ENCODE results near the gene CBX1.

Gene CBX1

DNA sequence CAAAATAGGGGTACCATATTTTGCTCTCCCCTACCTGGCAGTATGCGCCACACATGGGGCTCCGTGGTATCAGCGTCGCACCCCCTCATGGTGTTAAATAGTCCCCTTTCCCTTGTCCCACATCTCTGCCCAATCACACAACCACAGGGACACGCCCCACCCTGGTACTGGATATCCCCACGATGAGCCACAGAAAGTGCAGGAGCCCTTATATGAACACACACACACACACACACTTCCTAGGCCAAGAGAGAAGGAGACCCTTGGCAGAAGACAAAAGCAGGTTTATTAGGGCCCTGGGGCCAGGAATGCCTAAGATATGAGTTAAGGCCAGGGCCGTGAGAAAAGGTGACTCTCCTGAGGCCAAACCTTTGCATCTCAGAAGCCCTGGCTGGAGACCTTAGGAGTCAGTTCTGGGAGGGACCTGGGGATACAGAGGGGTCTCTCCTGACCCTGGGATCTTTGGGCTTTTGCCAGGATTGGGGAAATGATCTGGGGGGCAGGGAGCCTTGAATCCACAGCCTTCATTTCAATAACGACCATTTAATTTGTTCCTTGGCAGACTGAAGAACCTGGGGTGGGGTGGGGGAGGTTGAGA lies 75.3 kb downstream of the CBX1 start:
- H2AFZ ChIP-seq (ENCODE audit: low read length, unreplicated experiment), result no peak overlapping the region
- H3K4me1 ChIP-seq (ENCODE audit: control insufficient read depth, insufficient read depth, low read length, unreplicated experiment), result peaks cover 24% of the 10 kb centered on the region

DNA sequence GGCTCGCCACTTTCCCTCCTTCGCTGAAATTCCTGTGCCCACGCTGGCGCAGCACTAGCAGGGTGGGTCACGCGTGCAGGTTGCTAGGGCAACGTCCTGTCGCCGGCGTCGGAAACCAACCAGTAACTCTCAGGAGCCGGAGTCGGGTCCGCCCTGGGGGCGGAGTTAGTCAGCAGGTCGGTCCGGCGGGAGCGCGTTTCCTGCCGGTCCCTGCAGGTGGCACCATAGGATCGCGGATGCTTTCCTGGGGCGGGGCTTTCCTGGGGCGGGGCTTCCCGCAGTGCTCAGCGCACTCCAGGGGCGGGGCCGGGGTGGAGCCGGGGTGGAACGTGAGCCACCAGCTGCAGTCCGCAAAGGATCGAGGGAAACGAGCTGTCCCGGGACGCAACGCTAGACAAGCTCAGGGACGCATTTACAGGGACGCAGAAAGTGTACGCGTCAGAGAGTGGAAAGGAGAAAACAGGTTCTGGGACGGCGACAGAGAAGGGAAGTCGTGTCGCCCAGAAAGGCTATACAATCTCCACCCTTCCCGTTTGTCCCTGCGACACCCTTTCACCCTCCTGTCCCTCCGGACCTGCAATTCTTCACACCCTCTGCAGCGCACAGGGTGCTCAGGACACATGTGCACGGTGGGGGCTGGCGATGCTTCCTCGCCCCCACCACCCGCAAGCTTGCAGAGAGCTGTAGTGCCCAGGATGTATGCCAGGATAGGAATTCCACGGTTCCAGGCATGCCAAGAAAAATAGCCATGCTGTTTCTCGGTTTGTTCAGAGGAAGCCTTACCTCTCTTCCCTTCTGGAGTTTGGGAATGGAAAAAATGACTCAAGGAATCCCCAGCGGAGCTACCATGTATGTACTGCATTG lies 76.0 kb downstream of the CBX1 start:
- H3K27ac ChIP-seq (ENCODE audit: low read depth, low read length), result peak overlapping the region; percentile 68
- H2AFZ ChIP-seq (ENCODE audit: low read length, unreplicated experiment), result peak overlapping the region; percentile 11
- H3K79me2 ChIP-seq (ENCODE audit: control insufficient read depth, insufficient read depth, low read length, unreplicated experiment), result no peaks in the 10 kb centered on the region
- no peaks in the 10 kb centered on the region for H3K36me3 ChIP-seq (ENCODE audit: insufficient read depth, low read length)
- H3K4me1 ChIP-seq (ENCODE audit: control insufficient read depth, insufficient read depth, low read length, unreplicated experiment), result peaks cover 17% of the 10 kb centered on the region
- peak overlapping the region; percentile 75 for H3K4me3 ChIP-seq (ENCODE audit: low read depth, low read length)
- no peaks in the 10 kb centered on the region for H3K27me3 ChIP-seq (ENCODE audit: insufficient read depth, low read length)

More for the DNA sequence above, 75.3 kb downstream of the CBX1 start:
- peak overlapping the region; percentile 68 for H3K27ac ChIP-seq (ENCODE audit: low read depth, low read length)
- H3K4me3 ChIP-seq (ENCODE audit: low read depth, low read length), result peak overlapping the region; percentile 75
- H3K27me3 ChIP-seq (ENCODE audit: insufficient read depth, low read length), result no peaks in the 10 kb centered on the region
- H3K79me2 ChIP-seq (ENCODE audit: control insufficient read depth, insufficient read depth, low read length, unreplicated experiment), result no peaks in the 10 kb centered on the region
- no peaks in the 10 kb centered on the region for H3K36me3 ChIP-seq (ENCODE audit: insufficient read depth, low read length)

DNA sequence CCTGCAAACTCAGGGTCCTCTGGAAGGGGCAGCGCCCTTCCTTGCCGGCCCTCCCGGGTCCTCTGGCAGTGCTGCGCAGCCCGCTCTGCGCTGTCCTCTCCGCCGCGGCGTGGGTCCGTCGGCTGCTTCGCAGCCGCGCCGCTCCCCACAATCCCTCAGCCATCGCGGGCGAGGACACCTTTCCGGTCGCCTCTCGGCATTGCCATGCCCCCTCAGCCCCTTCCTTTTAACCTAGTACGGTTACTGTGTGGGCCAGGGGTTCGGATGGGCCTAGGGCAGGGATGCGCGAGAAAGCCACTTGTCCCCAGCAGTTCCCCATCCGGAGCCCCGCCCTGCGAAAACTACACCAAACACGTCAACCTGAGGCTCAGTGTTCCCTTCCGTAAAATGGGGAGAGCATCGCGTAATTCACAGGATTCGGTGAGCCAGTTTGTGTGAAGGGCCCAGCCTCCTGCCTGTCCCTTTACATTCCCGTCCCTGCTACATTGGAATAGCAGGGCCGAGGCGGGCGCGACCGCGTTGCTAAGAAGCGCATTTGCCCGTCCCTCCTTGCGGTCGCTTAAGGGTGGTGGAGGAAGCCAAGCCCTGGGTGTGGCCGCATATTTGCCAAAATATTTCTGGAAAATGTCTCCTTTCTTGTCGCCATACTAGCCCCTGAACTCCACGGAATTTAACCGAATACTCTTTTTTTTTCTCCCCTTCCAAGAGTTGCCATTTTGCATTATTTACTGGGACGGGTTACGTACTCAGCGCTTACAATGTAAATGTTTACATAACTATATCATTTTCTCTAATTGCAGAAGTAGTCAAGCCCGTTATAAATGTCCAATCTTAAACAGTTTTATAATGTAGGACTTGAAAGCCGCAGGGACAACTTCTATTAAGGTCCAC lies 76.9 kb downstream of the CBX1 start:
- Histone ChIP-seq H3K4me1 (ENCODE audit: control insufficient read depth, insufficient read depth, low read length, unreplicated experiment) (peaks cover 16% of the 10 kb centered on the region), H3K4me3 (ENCODE audit: low read depth, low read length) (peak overlapping the region; percentile 68), H3K36me3 (ENCODE audit: insufficient read depth, low read length) (no peaks in the 10 kb centered on the region), H2AFZ (ENCODE audit: low read length, unreplicated experiment) (peak overlapping the region; percentile 63), H3K27ac (ENCODE audit: low read depth, low read length) (peak overlapping the region; percentile 24; the same call in 1 of the 2 replicates), H3K79me2 (ENCODE audit: control insufficient read depth, insufficient read depth, low read length, unreplicated experiment) (no peaks in the 10 kb centered on the region), H3K27me3 (ENCODE audit: insufficient read depth, low read length) (no peaks in the 10 kb centered on the region)

DNA sequence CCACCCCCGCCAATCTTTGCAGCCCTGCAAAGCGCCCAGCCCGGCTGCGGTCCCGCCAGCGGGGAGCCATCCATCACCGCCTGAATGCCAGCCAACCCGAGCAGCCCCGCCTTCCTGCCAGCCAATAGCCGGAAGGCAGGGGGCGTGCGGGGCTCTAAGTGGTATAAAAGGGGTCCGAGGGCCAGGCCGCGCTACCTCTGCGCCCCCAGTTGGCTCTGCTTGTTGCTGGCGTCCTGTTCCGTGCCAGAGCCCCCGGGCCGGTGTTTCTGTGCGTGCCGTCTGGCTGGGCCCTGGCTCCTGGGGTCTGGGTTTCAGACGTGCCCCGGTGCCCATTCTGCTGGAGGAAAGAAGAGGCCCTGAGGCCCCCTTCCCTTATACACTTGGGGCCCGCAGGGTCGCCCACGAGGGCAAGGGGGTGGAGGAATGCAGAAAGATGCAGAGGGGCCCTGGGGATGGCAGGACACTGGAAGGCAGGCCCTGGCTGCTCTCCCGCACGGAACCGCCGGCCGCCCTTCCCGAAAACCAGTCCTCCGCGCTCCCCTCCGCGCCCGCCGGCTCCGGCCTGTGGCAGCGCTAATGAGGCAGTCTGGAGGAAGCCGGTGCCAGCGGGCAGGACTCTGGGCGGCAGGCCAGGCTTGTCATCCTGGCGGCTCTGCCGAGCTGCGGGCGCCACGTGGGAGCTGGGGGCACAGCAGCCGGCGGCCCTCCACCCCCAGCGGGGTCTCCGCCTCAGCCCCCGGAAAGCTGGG lies 77.7 kb downstream of the CBX1 start:
- H3K4me3 ChIP-seq (ENCODE audit: low read depth, low read length), result peak overlapping the region; percentile 68
- peaks cover 16% of the 10 kb centered on the region for H3K4me1 ChIP-seq (ENCODE audit: control insufficient read depth, insufficient read depth, low read length, unreplicated experiment)
- H3K27me3 ChIP-seq (ENCODE audit: insufficient read depth, low read length), result no peaks in the 10 kb centered on the region
- peak overlapping the region; percentile 24; the same call in 1 of the 2 replicates for H3K27ac ChIP-seq (ENCODE audit: low read depth, low read length)
- no peaks in the 10 kb centered on the region for H3K79me2 ChIP-seq (ENCODE audit: control insufficient read depth, insufficient read depth, low read length, unreplicated experiment)
- peak overlapping the region; percentile 63 for H2AFZ ChIP-seq (ENCODE audit: low read length, unreplicated experiment)
- H3K36me3 ChIP-seq (ENCODE audit: insufficient read depth, low read length), result no peaks in the 10 kb centered on the region

DNA sequence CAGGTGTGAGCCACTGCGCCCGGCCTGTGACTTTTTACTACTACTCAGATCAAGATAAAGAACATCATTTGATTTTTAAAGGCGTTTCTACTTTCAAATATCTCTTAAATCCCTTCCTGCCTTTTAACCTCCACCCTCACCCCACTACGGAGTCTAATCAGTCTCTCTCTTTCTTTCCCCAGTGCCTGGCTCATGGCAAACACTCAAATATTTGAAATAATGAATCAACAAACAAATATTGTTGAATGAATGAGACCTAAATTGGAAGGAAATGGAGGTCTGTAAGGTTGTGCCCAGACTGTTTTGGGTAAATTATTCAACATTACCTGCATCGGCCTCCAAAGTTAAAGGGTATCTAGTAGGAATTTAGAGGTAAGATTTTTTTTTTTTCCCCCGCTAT lies 78.4 kb downstream of the CBX1 start:
- no peak overlapping the region; the same call in 1 of the 2 replicates for H3K4me3 ChIP-seq (ENCODE audit: low read depth, low read length)
- H2AFZ ChIP-seq (ENCODE audit: low read length, unreplicated experiment), result no peak overlapping the region
- peaks cover 16% of the 10 kb centered on the region for H3K4me1 ChIP-seq (ENCODE audit: control insufficient read depth, insufficient read depth, low read length, unreplicated experiment)
- H3K27ac ChIP-seq (ENCODE audit: low read depth, low read length), result no peak overlapping the region
- H3K79me2 ChIP-seq (ENCODE audit: control insufficient read depth, insufficient read depth, low read length, unreplicated experiment), result no peaks in the 10 kb centered on the region
- H3K36me3 ChIP-seq (ENCODE audit: insufficient read depth, low read length), result no peaks in the 10 kb centered on the region
- no peaks in the 10 kb centered on the region for H3K27me3 ChIP-seq (ENCODE audit: insufficient read depth, low read length)

DNA sequence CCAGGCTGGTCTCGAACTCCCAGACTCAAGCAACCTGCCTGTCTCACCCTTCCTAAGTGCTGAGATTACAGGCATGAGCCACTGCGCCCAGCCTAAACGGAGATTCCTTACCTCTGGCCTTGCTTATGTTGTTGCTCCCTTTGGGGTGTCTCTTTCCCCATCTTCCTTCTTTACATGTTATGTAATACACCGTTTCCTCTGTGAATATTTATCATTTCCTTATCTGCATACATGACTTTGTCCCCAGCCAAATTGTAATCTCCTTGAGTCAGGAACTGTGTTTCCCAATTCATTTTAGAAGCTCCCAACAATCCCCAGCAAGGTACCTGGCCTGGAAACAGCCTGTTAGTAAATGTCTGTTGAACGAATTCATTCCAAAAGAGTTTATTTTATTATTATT lies 79.3 kb downstream of the CBX1 start:
- Histone ChIP-seq H3K4me1 (ENCODE audit: control insufficient read depth, insufficient read depth, low read length, unreplicated experiment) (peaks cover 15% of the 10 kb centered on the region), H3K27ac (ENCODE audit: low read depth, low read length) (no peak overlapping the region), H3K79me2 (ENCODE audit: control insufficient read depth, insufficient read depth, low read length, unreplicated experiment) (no peaks in the 10 kb centered on the region), H3K27me3 (ENCODE audit: insufficient read depth, low read length) (no peaks in the 10 kb centered on the region), H2AFZ (ENCODE audit: low read length, unreplicated experiment) (no peak overlapping the region), H3K36me3 (ENCODE audit: insufficient read depth, low read length) (no peaks in the 10 kb centered on the region), H3K4me3 (ENCODE audit: low read depth, low read length) (no peak overlapping the region)
